ENCODE data around the gene DFFB. TPM values are rescaled to one million over a fixed set of nuclear protein-coding genes. Genes with fewer than 3 reads are reported as not detected.
A peak's percentile ranks its signal among the peaks of the same experiment; 100 is the strongest.

Gene DFFB
- total RNA-seq, 1 donor from 2014 or later: 4.8 TPM

- Histone ChIP-seq H3K27ac (no peak overlapping the region), H3F3A (ENCODE audit: low read depth) (peaks cover 17% of the 10 kb centered on the region), H3K4me2 (no peak overlapping the region), H2AFZ (replicated peaks) (no peak overlapping the region), H3K9me3 (ENCODE audit: low read depth) (no peaks in the 10 kb centered on the region), H3K9ac (no peak overlapping the region), H3K79me2 (ENCODE audit: low read depth) (no peaks in the 10 kb centered on the region), H3K36me3 (no peaks in the 10 kb centered on the region), H4K20me1 (ENCODE audit: low read depth) (no peaks in the 10 kb centered on the region), H3K4me3 (no peak overlapping the region), H3K27me3 (no peaks in the 10 kb centered on the region), H3K4me1 (peaks cover 4% of the 10 kb centered on the region)
- H3K9me3 Mint-ChIP-seq: peaks cover 15% of the 10 kb centered on the region
- peaks cover 3% of the 10 kb centered on the region for H3K36me3 Mint-ChIP-seq
- H3K27ac Mint-ChIP-seq: peak overlapping the region; percentile 23
- peaks cover 36% of the 10 kb centered on the region for H3K27me3 Mint-ChIP-seq (ENCODE audit: insufficient read depth, low read depth)
- no peak for DNase-seq (ENCODE audit: low spot score)
- H3K4me1 Mint-ChIP-seq: peaks cover 26% of the 10 kb centered on the region
- TF ChIP-seq CTCF (IDR thresholded peaks at IDR 0.05): no peak
- no peak for TF ChIP-seq EZH2phosphoT487 (IDR thresholded peaks at IDR 0.05)
- TF ChIP-seq EZH2 (IDR thresholded peaks at IDR 0.05): no peak
- peak overlapping the region; percentile 73 for H3K4me3 Mint-ChIP-seq
Observed at GRCh38 chr1:3929126-3929525, 71.8 kb downstream of the DFFB start.

- DNase-seq (ENCODE audit: low spot score): no peak
- no peak for TF ChIP-seq EZH2 (IDR thresholded peaks at IDR 0.05)
- no peak for TF ChIP-seq CTCF (IDR thresholded peaks at IDR 0.05)
- TF ChIP-seq EZH2phosphoT487 (IDR thresholded peaks at IDR 0.05): no peak
Observed at GRCh38 chr1:3930301-3931006, 73.2 kb downstream of the DFFB start.

GRCh38 chr1:3931007-3931912 lies 74.0 kb downstream of the DFFB start:
- H3K4me1 Mint-ChIP-seq: peaks cover 18% of the 10 kb centered on the region
- no peak for DNase-seq (ENCODE audit: low spot score)
- H3K36me3 Mint-ChIP-seq: peaks cover 3% of the 10 kb centered on the region
- peaks cover 36% of the 10 kb centered on the region for H3K27me3 Mint-ChIP-seq (ENCODE audit: insufficient read depth, low read depth)
- Histone ChIP-seq H2AFZ (replicated peaks) (no peak overlapping the region), H3F3A (ENCODE audit: low read depth) (peaks cover 17% of the 10 kb centered on the region), H3K4me2 (no peak overlapping the region), H3K9me3 (ENCODE audit: low read depth) (no peaks in the 10 kb centered on the region), H3K27me3 (no peaks in the 10 kb centered on the region), H3K4me3 (no peak overlapping the region), H4K20me1 (ENCODE audit: low read depth) (no peaks in the 10 kb centered on the region), H3K79me2 (ENCODE audit: low read depth) (no peaks in the 10 kb centered on the region), H3K36me3 (no peaks in the 10 kb centered on the region), H3K9ac (no peak overlapping the region), H3K27ac (no peak overlapping the region), H3K4me1 (no peaks in the 10 kb centered on the region)
- no peak overlapping the region for H3K27ac Mint-ChIP-seq
- no peak for TF ChIP-seq CTCF (IDR thresholded peaks at IDR 0.05)
- no peak for TF ChIP-seq EZH2 (IDR thresholded peaks at IDR 0.05)
- TF ChIP-seq EZH2phosphoT487 (IDR thresholded peaks at IDR 0.05): no peak
- H3K9me3 Mint-ChIP-seq: peaks cover 30% of the 10 kb centered on the region
- no peak overlapping the region for H3K4me3 Mint-ChIP-seq

More at GRCh38 chr1:3930301-3931006, 73.2 kb downstream of the DFFB start:
- Mint-ChIP-seq H3K4me3 (peak overlapping the region; percentile 60), H3K36me3 (peaks cover 3% of the 10 kb centered on the region), H3K27ac (peak overlapping the region; percentile 59), H3K27me3 (ENCODE audit: insufficient read depth, low read depth) (peaks cover 36% of the 10 kb centered on the region), H3K4me1 (peaks cover 22% of the 10 kb centered on the region), H3K9me3 (peaks cover 24% of the 10 kb centered on the region)
- no peaks in the 10 kb centered on the region for H3K27me3 ChIP-seq
- H4K20me1 ChIP-seq (ENCODE audit: low read depth): no peaks in the 10 kb centered on the region
- no peaks in the 10 kb centered on the region for H3K36me3 ChIP-seq
- H3K27ac ChIP-seq: no peak overlapping the region
- no peak overlapping the region for H3K4me2 ChIP-seq
- no peaks in the 10 kb centered on the region for H3K4me1 ChIP-seq
- no peak overlapping the region for H3K9ac ChIP-seq
- no peak overlapping the region for H3K4me3 ChIP-seq
- H3K9me3 ChIP-seq (ENCODE audit: low read depth): no peaks in the 10 kb centered on the region
- H3F3A ChIP-seq (ENCODE audit: low read depth): peaks cover 17% of the 10 kb centered on the region
- no peaks in the 10 kb centered on the region for H3K79me2 ChIP-seq (ENCODE audit: low read depth)
- no peak overlapping the region for H2AFZ ChIP-seq (replicated peaks)

Data from neural progenitor cell (in vitro differentiated cells).